Liver (tissue), 9 donors: ENCODE results near the gene ADGRV1. TPM values are rescaled to one million over a fixed set of nuclear protein-coding genes. Genes with fewer than 3 reads are reported as not detected.

ENCODE experiments used
- DNase-seq: peaks from one replicate; pipeline ENCODE4 v3.0.0-alpha.2; 2017; ENCODE audit warnings: low spot score
- H3K27ac ChIP-seq, 2 donors: one replicate each; pipeline ENCODE4 v1.7.0; 2013; ENCODE audit warnings: inconsistent platforms in 2 of 2, low read length in 2 of 2, control low read depth in 1 of 2, low read depth in 1 of 2, mild to moderate bottlenecking in 1 of 2
- H3K27me3 ChIP-seq, 4 donors: one replicate each; pipeline versions ENCODE4 v1.6.1 to v1.7.0; 2013; ENCODE audit warnings: low read length in 3 of 4, inconsistent platforms in 1 of 4, mild to moderate bottlenecking in 1 of 4, moderate library complexity in 1 of 4; ENCODE audit not compliant: control insufficient read depth in 4 of 4, insufficient read depth in 4 of 4
- H3K36me3 ChIP-seq, 4 donors: one replicate each; pipeline versions ENCODE4 v1.6.1 to v1.7.0; 2013; ENCODE audit warnings: low read length in 3 of 4, mild to moderate bottlenecking in 3 of 4, low read depth in 1 of 4, moderate library complexity in 1 of 4; ENCODE audit not compliant: control insufficient read depth in 4 of 4, insufficient read depth in 3 of 4
- H3K4me1 ChIP-seq, 4 donors: one replicate each; pipeline versions ENCODE4 v1.6.1 to v1.7.0; 2013; ENCODE audit warnings: low read length in 3 of 4, mild to moderate bottlenecking in 3 of 4, moderate library complexity in 1 of 4; ENCODE audit not compliant: control insufficient read depth in 4 of 4, insufficient read depth in 4 of 4
- H3K4me3 ChIP-seq, 3 donors: one replicate each; pipeline versions ENCODE4 v1.6.1 to v1.7.0; 2013; ENCODE audit warnings: low read length in 3 of 3, control low read depth in 1 of 3, low read depth in 1 of 3, mild to moderate bottlenecking in 1 of 3
- H3K9ac ChIP-seq, 2 donors: one replicate each; pipeline ENCODE4 v1.7.0; 2013; ENCODE audit warnings: low read length in 2 of 2, mild to moderate bottlenecking in 2 of 2, moderate library complexity in 2 of 2, control low read depth in 1 of 2, low read depth in 1 of 2
- H3K9me3 ChIP-seq, 4 donors: one replicate each; pipeline versions ENCODE4 v1.6.1 to v1.7.0; 2013; ENCODE audit warnings: low read length in 3 of 4; ENCODE audit not compliant: control insufficient read depth in 4 of 4
- EGR1 ChIP-seq, 2 donors: IDR thresholded peaks; 2 replicates each; pipeline ENCODE4 v1.6.1; 2016 to 2018; ENCODE audit warnings: antibody characterized with exemption in 2 of 2, low read depth in 2 of 2
- FOXA2 ChIP-seq: IDR thresholded peaks from 2 replicates; pipeline ENCODE4 v1.6.1; 2016; ENCODE audit warnings: antibody characterized with exemption
- HNF4A ChIP-seq, 2 donors: conservative IDR thresholded peaks; 2 replicates each; pipeline ENCODE4 v1.6.1; 2016; ENCODE audit warnings: antibody characterized with exemption in 2 of 2, mild to moderate bottlenecking in 2 of 2
- HNF4G ChIP-seq: IDR thresholded peaks from 2 replicates; pipeline ENCODE4 v1.6.1; 2016; ENCODE audit warnings: antibody characterized with exemption
- MAX ChIP-seq: IDR thresholded peaks from 2 replicates; pipeline ENCODE4 v1.6.1; 2016; ENCODE audit warnings: antibody characterized with exemption
- NR2F2 ChIP-seq: IDR thresholded peaks from 2 replicates; pipeline ENCODE4 v1.6.1; 2016; ENCODE audit warnings: antibody characterized with exemption
- RAD21 ChIP-seq, 2 donors: IDR thresholded peaks; 2 replicates each; pipeline ENCODE4 v1.6.1; 2016; ENCODE audit warnings: antibody characterized with exemption in 2 of 2, mild to moderate bottlenecking in 2 of 2
- REST ChIP-seq: IDR thresholded peaks from 2 replicates; pipeline ENCODE4 v1.6.1; 2016; ENCODE audit warnings: antibody characterized with exemption, mild to moderate bottlenecking
- SP1 ChIP-seq: IDR thresholded peaks from 2 replicates; pipeline ENCODE4 v1.6.1; 2018; ENCODE audit warnings: antibody characterized with exemption, mild to moderate bottlenecking
- TAF1 ChIP-seq: conservative IDR thresholded peaks from 2 replicates; pipeline ENCODE4 v1.6.1; 2016; ENCODE audit warnings: antibody characterized with exemption, mild to moderate bottlenecking
- YY1 ChIP-seq: IDR thresholded peaks from 2 replicates; pipeline ENCODE4 v1.6.1; 2016; ENCODE audit warnings: antibody characterized with exemption, mild to moderate bottlenecking
- ZBTB33 ChIP-seq: IDR thresholded peaks from 2 replicates; pipeline ENCODE4 v1.6.1; 2016; ENCODE audit warnings: antibody characterized with exemption
- WGBS: extraction: QIAGEN DNeasy Blood & Tissue Kit; methylation state at CpG from one replicate; pipeline ENCODE4 v1.1.7; 2013; 5-methylcytosine and 5-hydroxymethylcytosine counted together
- polyA plus RNA-seq, 2 donors: library from polyadenylated mRNA; stranded (reverse) in 1 of 2; unstranded in 1 of 2; fragments of 200-250 nt in 1 of 2; fragments of >200 nt in 1 of 2; fragmentation: Nextera tagmentation in 1 of 2; extraction: Ambion mirVana in 1 of 2; gene quantifications; one replicate each; pipeline versions ENCODE4 v1.2.1 to v1.2.3, GENCODE V29; 2013 to 2015
- total RNA-seq, 2 donors: library from RNA; depleted of rRNA; stranded (reverse); fragments of >200 nt; gene quantifications; one replicate each; pipeline ENCODE4 v1.2.3, GENCODE V29; 2014
- donor health status: healthy.
- donor health status: healthy.
- donor health status: healthy.
- donor health status: healthy.
- donor health status: healthy.

ADGRV1 gene
- total and polyA plus RNA-seq, 4 donors: 5.1 to 15.5 (median 9.6) TPM

- Histone ChIP-seq H3K36me3 (no peaks in the 10 kb centered on the region), H3K27me3 (no peaks in the 10 kb centered on the region), H3K9ac (no peak overlapping the region), H3K27ac (no peak overlapping the region), H3K4me3 (no peak overlapping the region), H3K9me3 (no peaks in the 10 kb centered on the region), H3K4me1 (peaks cover 4 to 12% (median 5%) of the 10 kb centered on the region in 4 donors)
- WGBS: 91% methylated on average over 6 of the region's 6 CpGs
- no peak for TF ChIP-seq HNF4G
- TF ChIP-seq NR2F2: no peak
- no peak for TF ChIP-seq SP1
- TF ChIP-seq TAF1: no peak
- TF ChIP-seq FOXA2: no peak
- no peak for TF ChIP-seq REST
- no peak for TF ChIP-seq RAD21 (IDR thresholded peaks at IDR 0.05)
- TF ChIP-seq MAX: no peak
- TF ChIP-seq ZBTB33: no peak
- no peak for DNase-seq
Observed at GRCh38 chr5:91020065-91020800, 461.6 kb downstream of the ADGRV1 start.

- H3K9ac ChIP-seq: no peak overlapping the region
- peaks cover 3 to 16% (median 11%) of the 10 kb centered on the region in 4 donors for H3K4me1 ChIP-seq
- no peaks in the 10 kb centered on the region for H3K27me3 ChIP-seq
- no peak overlapping the region for H3K4me3 ChIP-seq
- TF ChIP-seq ZBTB33 (no peak), TAF1 (no peak), YY1 (no peak), RAD21 (IDR thresholded peaks at IDR 0.05) (no peak), HNF4A (conservative IDR thresholded peaks at IDR 0.05) (no peak), EGR1 (IDR thresholded peaks at IDR 0.05; ENCODE audit: low read depth in 2 of 2) (no peak), FOXA2 (no peak)
- no peak overlapping the region for H3K27ac ChIP-seq
- H3K9me3 ChIP-seq: no peaks in the 10 kb centered on the region
- 78% methylated on average over 2 of the region's 2 CpGs for WGBS
- no peaks in the 10 kb centered on the region for H3K36me3 ChIP-seq
- DNase-seq: no peak
Observed at GRCh38 chr5:91022518-91022917, 463.9 kb downstream of the ADGRV1 start.
